ENCODE measurements around the gene STARD8.

DNA sequence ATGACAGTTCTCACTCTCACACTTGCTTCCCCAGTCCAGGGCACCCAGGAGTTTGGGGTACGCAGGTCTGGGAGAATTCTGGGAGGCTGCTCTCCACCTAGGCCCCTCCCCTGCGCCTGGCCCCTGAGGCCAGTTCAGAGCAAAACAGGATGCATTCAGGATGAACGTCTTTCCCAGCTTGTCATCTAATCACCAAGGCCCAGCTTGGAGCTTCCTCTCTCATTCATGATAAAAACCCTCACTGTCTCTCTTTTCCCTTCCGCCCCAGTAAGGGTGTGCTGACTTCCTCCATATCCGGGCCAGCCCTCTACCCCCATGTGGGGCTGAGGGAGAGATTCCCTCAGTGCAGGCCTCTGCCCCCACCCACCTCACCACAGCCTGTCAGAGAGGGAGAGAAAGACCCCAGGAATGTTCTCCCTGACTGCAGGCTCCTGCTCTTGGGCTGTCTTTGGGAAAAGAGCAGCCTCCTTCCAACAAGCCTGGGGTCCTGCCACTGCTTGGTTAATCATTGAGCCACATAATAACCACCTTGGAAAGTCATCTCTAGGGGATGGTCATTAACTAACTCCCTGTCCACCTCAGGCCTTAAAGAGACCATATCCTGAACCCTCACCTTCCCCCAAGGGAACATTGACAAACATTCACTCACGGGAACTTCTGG lies 50.1 kb downstream of the STARD8 start:
- no peak for TF ChIP-seq GATA2 (IDR thresholded peaks at IDR 0.05; ENCODE audit: low read depth, low read length)
- TF ChIP-seq GATA3 (IDR thresholded peaks at IDR 0.05; ENCODE audit: low read depth, low read length): no peak
